HTR-8/SVneo (cell line): Measurements from ENCODE around the gene ZNF227.
"Not testable (repeated sequence)": the region's sequence is repeated elsewhere in the genome, so short reads cannot be mapped to it uniquely, and the experiment has no call there.

ENCODE experiments used
- DNase-seq: peaks from one replicate; pipeline ENCODE4 v3.0.0; 2011; ENCODE audit warnings: low spot score, mixed read lengths; ENCODE audit not compliant: insufficient read length
- FAIRE-seq: peaks from 2 replicates; lab custom pipeline; 2011; peaks lifted over from hg19 to GRCh38; lab: Jason Lieb, UNC

Gene ZNF227

DNA sequence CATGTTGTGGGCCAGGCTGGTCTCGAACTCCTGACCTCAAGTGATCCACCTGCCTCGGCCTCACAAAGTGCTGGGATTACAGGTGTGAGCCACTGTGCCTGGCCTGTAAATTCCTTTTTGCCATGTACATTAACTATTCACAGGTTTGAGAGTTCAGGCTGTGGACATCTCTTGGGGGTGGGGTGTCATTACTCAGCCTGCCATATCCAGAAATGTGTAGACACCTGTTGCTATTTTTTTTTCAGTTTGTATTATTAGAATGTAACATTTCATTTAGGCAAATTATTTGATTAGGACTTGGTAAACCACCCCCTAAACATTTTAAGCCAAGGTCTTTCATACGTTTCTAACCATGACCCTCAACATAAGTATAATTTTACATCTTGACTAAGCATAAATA lies 20.5 kb downstream of the ZNF227 start:
- DNase-seq: no peak
- FAIRE-seq: no peak

DNA sequence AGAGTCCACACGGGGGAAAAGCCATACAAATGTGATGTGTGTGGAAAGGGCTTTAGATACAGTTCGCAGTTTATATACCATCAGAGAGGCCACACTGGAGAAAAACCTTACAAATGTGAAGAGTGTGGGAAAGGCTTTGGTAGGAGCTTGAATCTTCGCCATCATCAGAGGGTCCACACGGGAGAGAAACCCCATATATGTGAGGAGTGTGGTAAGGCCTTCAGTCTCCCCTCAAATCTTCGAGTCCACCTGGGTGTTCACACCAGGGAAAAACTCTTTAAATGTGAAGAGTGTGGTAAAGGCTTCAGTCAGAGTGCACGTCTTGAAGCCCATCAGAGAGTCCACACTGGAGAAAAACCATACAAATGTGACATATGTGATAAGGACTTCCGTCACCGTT lies 24.1 kb downstream of the ZNF227 start:
- DNase-seq: no peak
- FAIRE-seq: no peak

GRCh38 chr19:44252332-44252731 lies 40.0 kb downstream of the ZNF227 start:
- FAIRE-seq, DNase-seq: not testable (repeated sequence)

DNA sequence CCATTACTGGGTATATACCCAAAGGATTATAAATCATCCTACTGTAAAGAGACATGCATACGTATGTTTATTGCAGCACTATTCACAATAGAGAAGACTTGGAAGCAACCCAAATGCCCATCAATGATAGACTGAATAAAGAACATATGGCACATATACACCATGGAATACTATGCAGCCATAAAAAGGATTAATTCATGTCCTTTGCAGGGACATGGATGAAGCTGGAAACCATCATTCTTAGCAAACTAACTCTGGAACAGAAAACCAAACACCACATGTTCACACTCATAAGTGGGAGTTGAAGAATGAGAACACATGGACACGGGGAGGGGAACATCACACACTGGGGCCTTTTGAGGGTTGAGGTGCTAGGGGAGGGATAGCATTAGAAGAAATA lies 41.1 kb downstream of the ZNF227 start:
- not testable (repeated sequence) for FAIRE-seq, DNase-seq

GRCh38 chr19:44254496-44254895 lies 42.2 kb downstream of the ZNF227 start:
- FAIRE-seq: no peak
- DNase-seq: no peak

DNA sequence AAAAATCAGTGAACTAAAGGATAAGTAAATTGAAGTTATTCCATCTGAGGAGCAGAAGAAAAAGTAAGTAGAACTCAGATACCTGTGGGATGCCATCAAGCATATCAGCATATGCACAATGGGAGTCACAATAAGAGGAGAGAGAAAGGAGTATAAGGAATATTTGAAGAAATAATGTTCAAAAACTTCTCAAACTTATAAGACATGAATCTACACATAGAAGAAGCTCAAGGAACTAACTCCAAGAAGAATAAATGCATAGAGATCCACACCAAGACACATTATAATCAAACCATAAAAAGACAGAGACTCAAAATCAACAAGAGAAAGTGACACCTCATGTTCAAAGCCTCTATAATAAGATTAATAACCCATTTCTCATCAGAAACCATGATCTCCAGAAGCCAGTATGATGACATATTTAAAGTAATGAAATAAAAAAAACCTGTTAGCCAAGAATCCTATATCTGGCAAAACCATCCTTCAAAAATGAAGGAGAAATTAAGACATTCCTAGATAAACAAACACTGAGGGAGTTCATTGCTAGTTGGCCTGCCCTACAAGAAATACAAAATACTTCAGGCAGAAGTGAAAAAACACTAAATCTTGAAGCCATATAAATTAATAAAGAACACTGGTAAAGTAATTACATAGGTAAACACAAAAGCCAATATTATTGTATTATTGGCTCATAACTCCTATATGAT lies 43.5 kb downstream of the ZNF227 start:
- DNase-seq: no peak
- no peak for FAIRE-seq

- FAIRE-seq: no peak
- DNase-seq: no peak
Observed at GRCh38 chr19:44258136-44258535, 45.8 kb downstream of the ZNF227 start.

DNA sequence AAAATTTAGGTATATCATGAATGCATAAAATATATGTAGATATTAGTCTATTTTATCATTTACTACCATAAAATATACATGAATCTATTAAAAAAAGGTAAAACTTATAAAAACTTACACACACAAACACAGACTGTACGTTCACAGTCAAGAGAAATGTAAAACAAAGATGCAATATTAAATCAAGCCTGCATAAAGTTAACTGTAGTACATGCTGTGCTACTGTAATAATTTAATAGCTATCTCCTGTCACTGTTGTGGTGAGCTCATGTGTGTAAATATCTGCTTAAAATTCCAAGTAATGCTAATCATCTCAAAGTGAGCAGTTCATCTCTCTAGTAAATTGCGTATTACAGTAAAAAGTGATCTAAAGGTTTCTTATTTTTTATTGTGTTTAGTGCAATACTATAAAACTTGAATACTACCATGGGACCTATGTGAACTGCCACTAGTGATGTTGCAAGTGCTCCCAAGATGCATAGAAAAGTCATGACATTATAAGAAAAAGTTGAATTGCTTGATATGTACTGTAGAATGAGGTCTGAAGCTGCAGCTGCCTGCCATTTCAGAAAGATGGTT lies 46.6 kb downstream of the ZNF227 start:
- FAIRE-seq (no peak), DNase-seq (no peak)

DNA sequence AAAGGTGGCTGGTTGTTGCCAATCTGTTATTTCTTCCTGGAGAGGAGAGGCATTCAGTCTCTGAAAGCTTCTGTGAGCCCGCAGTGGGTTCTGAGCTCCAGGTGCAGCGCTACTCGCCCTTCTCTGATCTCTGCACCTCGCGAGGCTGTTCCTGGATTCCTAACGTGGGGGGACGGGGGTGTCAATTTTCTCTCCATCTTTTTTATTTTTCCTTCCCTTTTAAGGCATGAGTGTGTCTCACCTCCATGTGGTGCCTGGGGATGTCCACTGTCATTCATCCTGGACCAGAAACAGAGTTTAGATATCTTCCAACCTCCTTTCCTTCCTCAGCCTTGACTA lies 48.0 kb downstream of the ZNF227 start:
- DNase-seq (no peak), FAIRE-seq (no peak)

DNA sequence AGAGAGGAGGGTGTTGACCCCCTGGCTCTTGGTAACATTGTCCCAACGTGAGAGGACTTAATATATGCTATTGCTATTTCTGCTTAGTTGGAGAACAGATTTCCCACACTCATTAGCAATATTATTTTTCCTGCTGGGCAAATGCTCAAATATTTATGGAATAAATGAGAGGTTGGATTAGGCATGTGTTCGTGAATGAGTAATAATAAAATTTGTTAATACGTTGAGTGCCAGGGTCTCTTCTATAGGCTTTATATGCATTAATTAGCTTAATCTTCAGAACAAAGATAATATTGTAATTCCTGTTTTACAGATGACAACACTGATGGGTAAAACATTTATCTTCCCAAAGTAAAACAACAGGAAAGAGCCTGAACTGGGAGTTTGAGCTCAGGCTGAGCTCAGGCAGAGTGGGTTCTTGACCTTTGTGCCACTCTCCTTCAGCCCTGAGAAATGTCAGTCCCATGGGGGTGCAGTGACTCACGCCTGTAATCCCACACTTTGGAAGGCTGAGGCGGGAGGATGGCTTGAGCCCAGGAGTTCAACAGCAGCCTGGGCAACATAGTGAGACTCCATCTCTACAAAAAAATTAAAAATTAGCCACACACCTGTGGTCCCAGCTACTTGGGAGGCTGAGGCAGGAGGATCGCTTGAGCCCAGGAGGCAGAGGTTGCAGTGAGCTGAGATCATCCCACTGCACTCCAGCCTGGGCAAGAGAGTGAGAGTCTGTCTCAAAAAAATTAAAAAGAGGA lies 48.5 kb downstream of the ZNF227 start:
- DNase-seq (no peak), FAIRE-seq (no peak)

DNA sequence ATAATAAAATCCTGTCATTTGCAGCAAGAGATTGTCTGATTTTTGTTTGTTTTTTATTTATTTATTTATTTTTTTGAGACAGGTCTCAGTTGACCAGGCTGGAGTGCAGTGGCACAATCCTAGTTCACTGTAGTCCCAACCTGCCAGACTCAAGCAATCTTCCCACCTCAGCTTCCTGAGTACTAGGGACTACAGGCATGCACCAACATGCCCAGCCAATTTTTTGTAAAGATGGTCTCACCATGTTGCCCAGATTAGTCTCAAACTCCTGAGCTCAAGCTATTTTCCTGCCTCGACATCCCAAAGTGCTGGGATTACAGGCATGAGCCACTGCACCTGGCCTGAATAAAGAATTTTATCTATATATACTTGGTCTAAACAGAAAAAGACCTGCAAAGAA lies 65.0 kb downstream of the ZNF227 start:
- no peak for FAIRE-seq
- DNase-seq: no peak

GRCh38 chr19:44278181-44278690 lies 65.9 kb downstream of the ZNF227 start:
- FAIRE-seq (no peak), DNase-seq (no peak)

- FAIRE-seq (no peak), DNase-seq (no peak)
Observed at GRCh38 chr19:44280916-44281315, 68.6 kb downstream of the ZNF227 start.

GRCh38 chr19:44282846-44283245 lies 70.5 kb downstream of the ZNF227 start:
- no peak for DNase-seq
- FAIRE-seq: no peak

GRCh38 chr19:44284968-44285367 lies 72.6 kb downstream of the ZNF227 start:
- FAIRE-seq: no peak
- no peak for DNase-seq
